HepG2 (cell line): ENCODE data around the gene C22orf31. TPM values are rescaled to one million over a fixed set of nuclear protein-coding genes. Genes with fewer than 3 reads are reported as not detected.

Experiments
- ATAC-seq: fragments of 200-7000 bp; cut with Tn5 transposase; 3 replicates; pipeline ENCODE4 v1.9.1; 2020; ENCODE audit warnings: mild to moderate bottlenecking, moderate library complexity
- BruUV-seq: library from RNA; stranded (reverse); fragments of 400-500 nt; replicated peaks from 2 replicates; lab custom pipeline; 2021; lab: Mats Ljungman, UMichigan
- CTCF ChIA-PET: fragments of 300-600 bp; formaldehyde crosslinking; extraction: SDS; loops from one replicate; lab custom pipeline; 2021; ENCODE audit warnings: low total read pairs, inconsistent platforms, low intra/inter-chr PET ratio; lab: Yijun Ruan, JAX
- POLR2A ChIA-PET: fragments of 350-600 bp; sonication (Branson Sonifier 250); formaldehyde crosslinking; loops from one replicate; lab custom pipeline; 2020; ENCODE audit warnings: antibody characterized with exemption, inconsistent platforms; lab: Yijun Ruan, JAX
- DNase-seq: peaks from one replicate; pipeline ENCODE4 v3.0.0-alpha.2; 2015; ENCODE audit warnings: low spot score
- FAIRE-seq: peaks from 3 replicates; lab custom pipeline; 2011; peaks lifted over from hg19 to GRCh38; lab: Jason Lieb, UNC
- H2AFZ ChIP-seq: one replicate; pipeline ENCODE4 v1.6.1; 2011; ENCODE audit warnings: low read length, inconsistent platforms
- H3K27ac ChIP-seq: fragments of 300-600 bp; 3 replicates; pipeline ENCODE4 v1.8.0; 2011; ENCODE audit warnings: mixed run types, mild to moderate bottlenecking, mixed read lengths, low read length, inconsistent platforms; ENCODE audit not compliant: insufficient read depth; ENCODE audit errors: extremely low read length
- H3K27me3 ChIP-seq, 2 experiments: fragments of 200-600 bp in 1 of 2; 2 replicates in 1 of 2; 3 replicates in 1 of 2; pipeline versions ENCODE4 v1.6.0 to v1.8.0; 2011; ENCODE audit warnings: low read length in 2 of 2, mild to moderate bottlenecking in 2 of 2, moderate library complexity in 2 of 2, inconsistent platforms in 1 of 2; ENCODE audit not compliant: insufficient read depth in 2 of 2, control insufficient read depth in 1 of 2
- H3K36me3 ChIP-seq, 2 experiments: fragments of 200-600 bp in 1 of 2; replicated peaks in 1 of 2; 2 replicates in 1 of 2; 3 replicates in 1 of 2; pipeline versions ENCODE4 v1.5.1 to v1.8.0; 2011; ENCODE audit warnings: low read length in 2 of 2, inconsistent platforms in 1 of 2; ENCODE audit not compliant: insufficient read depth in 2 of 2, control insufficient read depth in 1 of 2
- H3K4me1 ChIP-seq: 2 replicates; pipeline ENCODE4 v1.5.1; 2012; ENCODE audit warnings: low read length, inconsistent platforms; ENCODE audit not compliant: insufficient read depth
- H3K4me2 ChIP-seq: 2 replicates; pipeline ENCODE4 v1.6.0; 2011; ENCODE audit warnings: low read depth, low read length, inconsistent platforms
- H3K4me3 ChIP-seq, 3 experiments: fragments of 200-600 bp in 1 of 3; sonication (generic), shearing (Covaris generic) in 1 of 3; replicated peaks in 1 of 3; 2 replicates each; pipeline ENCODE4 v1.5.1; 2011 to 2016; ENCODE audit warnings: low read length in 3 of 3, inconsistent platforms in 2 of 3, low read depth in 2 of 3, mild to moderate bottlenecking in 2 of 3, control low read depth in 1 of 3, mixed read lengths in 1 of 3; ENCODE audit not compliant: insufficient read depth in 1 of 3
- H3K79me2 ChIP-seq: one replicate; pipeline ENCODE4 v1.6.1; 2011; ENCODE audit warnings: low read length, inconsistent platforms; ENCODE audit not compliant: insufficient read depth
- H3K9ac ChIP-seq: 2 replicates; pipeline ENCODE4 v1.6.0; 2011; ENCODE audit warnings: mild to moderate bottlenecking, low read depth, low read length, inconsistent platforms; ENCODE audit not compliant: insufficient read depth
- H3K9me3 ChIP-seq: 2 replicates; pipeline ENCODE4 v1.5.1; 2012; ENCODE audit warnings: mild to moderate bottlenecking, low read length
- H4K20me1 ChIP-seq: 2 replicates; pipeline ENCODE4 v1.6.0; 2011; ENCODE audit warnings: inconsistent platforms, mild to moderate bottlenecking, low read length, moderate library complexity; ENCODE audit not compliant: insufficient read depth
- HIVEP1 ChIP-seq: sonication (generic); formaldehyde crosslinking; IDR thresholded peaks from 2 replicates; pipeline ENCODE4 v1.4.0; 2020; ENCODE audit warnings: mild to moderate bottlenecking, missing genetic modification reagents
- PAX8 ChIP-seq: sonication (generic); formaldehyde crosslinking; IDR thresholded peaks from 2 replicates; pipeline ENCODE4 v1.8.0; 2022; ENCODE audit warnings: mild to moderate bottlenecking, missing genetic modification reagents, borderline replicate concordance
- TBX3 ChIP-seq: fragments of 450-650 bp; IDR thresholded peaks from 2 replicates; pipeline ENCODE4 v1.6.1; 2017; ENCODE audit warnings: antibody characterized with exemption, mild to moderate bottlenecking, inconsistent platforms, borderline replicate concordance
- ZNF12 ChIP-seq: sonication (generic); formaldehyde crosslinking; IDR thresholded peaks from 2 replicates; pipeline ENCODE4 v1.5.0; 2020; ENCODE audit warnings: missing genetic modification reagents
- ZNF570 ChIP-seq: sonication (generic); formaldehyde crosslinking; IDR thresholded peaks from 2 replicates; pipeline ENCODE4 v1.4.0; 2020; ENCODE audit warnings: mild to moderate bottlenecking, missing genetic modification reagents, borderline replicate concordance
- WGBS: methylation state at CpG from one replicate; pipeline ENCODE4 v1.1.6; 2017; ENCODE audit warnings: low lambda C conversion rate; 5-methylcytosine and 5-hydroxymethylcytosine counted together
- in situ Hi-C: cut with HindIII; loops from 2 replicates; pipeline ENCODE4 v1.10.0; 2017; ENCODE audit warnings: low pct_unique_long_range_greater_than_20kb; ENCODE audit not compliant: extremely low pct_ligation_motif_present
- intact Hi-C: fragments of 100-400 bp; cut with micrococcal nuclease; formaldehyde crosslinking; loops from one replicate; pipeline ENCODE4 v1.10.0; 2022; ENCODE audit not compliant: unreplicated experiment
- polyA plus RNA-seq, 8 experiments: library from polyadenylated mRNA; depleted of rRNA in 3 of 8; stranded (reverse) in 7 of 8; unstranded in 1 of 8; fragments of >200 nt; fragmentation: Illumina TruSeq in 4 of 8; extraction: Trizol in 4 of 8; gene quantifications; 2 replicates each; pipeline versions ENCODE4 v1.2.1 to v1.2.3, GENCODE V29; 2011 to 2016; ENCODE audit warnings: low read depth in 4 of 8, missing spikeins in 1 of 8, mixed read lengths in 1 of 8; ENCODE audit not compliant: insufficient read depth in 1 of 8
- total RNA-seq, 5 experiments: library from RNA; depleted of rRNA; stranded (reverse); fragments of >200 nt; fragmentation: Illumina TruSeq; extraction: Trizol; gene quantifications; 2 replicates each; pipeline ENCODE4 v1.2.3, GENCODE V29; 2016; ENCODE audit warnings: low read depth in 1 of 5
- TF ChIP-seq, protein P1 (sequence below): sonication (generic); formaldehyde crosslinking; IDR thresholded peaks from 2 replicates; pipeline ENCODE4 v1.4.0; 2020; ENCODE audit warnings: missing genetic modification reagents, borderline replicate concordance

The C22orf31 gene
- total and polyA plus RNA-seq, 2 of the 13 experiments (the other 11 are each of a cell fraction or from before 2014, with no cell fraction given) = not detected

DNA sequence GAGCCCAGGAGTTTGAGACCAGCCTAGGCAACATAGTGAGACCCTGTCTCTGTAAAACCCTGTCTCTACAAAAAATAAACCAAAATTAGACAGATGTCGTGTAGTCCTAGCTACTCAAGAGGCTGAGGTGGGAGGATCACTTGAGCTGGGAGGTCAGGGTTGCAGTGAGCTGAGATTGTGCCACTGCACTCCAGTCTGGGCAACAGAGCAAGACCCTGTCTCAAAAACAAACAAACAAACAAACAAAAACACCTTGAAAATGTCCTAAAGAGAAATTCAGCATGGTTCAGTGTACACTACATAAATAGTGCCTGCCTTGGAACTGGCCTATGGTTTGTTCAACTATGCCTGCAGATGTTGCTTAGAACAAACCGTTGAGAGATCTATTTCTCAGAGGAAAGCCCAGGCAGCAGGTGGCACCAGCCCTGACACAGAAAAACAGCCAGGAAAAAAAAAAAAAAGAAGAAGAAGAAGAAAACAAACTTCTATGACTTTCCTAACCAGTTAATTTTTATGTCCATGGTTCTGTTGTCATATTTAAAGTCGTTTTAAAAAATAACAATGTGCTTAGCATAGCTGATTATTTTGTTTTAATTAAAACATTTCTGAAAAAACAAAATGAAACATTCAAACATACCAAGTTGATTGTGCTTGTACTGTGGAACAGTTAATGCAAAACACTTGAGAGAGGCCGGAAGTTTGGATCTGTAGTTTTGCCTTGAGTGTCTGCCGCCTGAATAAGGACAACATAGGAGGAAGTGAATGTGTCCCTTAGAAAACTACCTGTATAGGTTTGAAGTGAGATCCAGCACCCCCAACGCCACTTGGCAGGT lies 16.6 kb upstream of the C22orf31 start:
- H2AFZ ChIP-seq = no peak overlapping the region
- no peak overlapping the region for H3K4me3 ChIP-seq
- H3K36me3 ChIP-seq = no peaks in the 10 kb centered on the region
- no peak for ATAC-seq
- no peak for TF ChIP-seq ZNF570
- TF ChIP-seq, protein P1, sequence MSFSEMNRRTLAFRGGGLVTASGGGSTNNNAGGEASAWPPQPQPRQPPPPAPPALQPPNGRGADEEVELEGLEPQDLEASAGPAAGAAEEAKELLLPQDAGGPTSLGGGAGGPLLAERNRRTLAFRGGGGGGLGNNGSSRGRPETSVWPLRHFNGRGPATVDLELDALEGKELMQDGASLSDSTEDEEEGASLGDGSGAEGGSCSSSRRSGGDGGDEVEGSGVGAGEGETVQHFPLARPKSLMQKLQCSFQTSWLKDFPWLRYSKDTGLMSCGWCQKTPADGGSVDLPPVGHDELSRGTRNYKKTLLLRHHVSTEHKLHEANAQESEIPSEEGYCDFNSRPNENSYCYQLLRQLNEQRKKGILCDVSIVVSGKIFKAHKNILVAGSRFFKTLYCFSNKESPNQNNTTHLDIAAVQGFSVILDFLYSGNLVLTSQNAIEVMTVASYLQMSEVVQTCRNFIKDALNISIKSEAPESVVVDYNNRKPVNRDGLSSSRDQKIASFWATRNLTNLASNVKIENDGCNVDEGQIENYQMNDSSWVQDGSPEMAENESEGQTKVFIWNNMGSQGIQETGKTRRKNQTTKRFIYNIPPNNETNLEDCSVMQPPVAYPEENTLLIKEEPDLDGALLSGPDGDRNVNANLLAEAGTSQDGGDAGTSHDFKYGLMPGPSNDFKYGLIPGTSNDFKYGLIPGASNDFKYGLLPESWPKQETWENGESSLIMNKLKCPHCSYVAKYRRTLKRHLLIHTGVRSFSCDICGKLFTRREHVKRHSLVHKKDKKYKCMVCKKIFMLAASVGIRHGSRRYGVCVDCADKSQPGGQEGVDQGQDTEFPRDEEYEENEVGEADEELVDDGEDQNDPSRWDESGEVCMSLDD = no peak
- TF ChIP-seq PAX8 (CRISPR knock-in tag) = no peak
- TF ChIP-seq HIVEP1 = no peak
- no peak for TF ChIP-seq TBX3
- TF ChIP-seq ZNF12 = no peak
- TF ChIP-seq, all 625 proteins: peak for 0
- Histone ChIP-seq H3K9me3 (no peaks in the 10 kb centered on the region), H3K27ac (no peak overlapping the region), H3K79me2 (no peaks in the 10 kb centered on the region), H3K9ac (no peak overlapping the region), H3K27me3 (no peaks in the 10 kb centered on the region), H3K4me1 (peaks cover 17% of the 10 kb centered on the region), H4K20me1 (0 out of 2 replicates have a peak, but pooled peaks cover 4% of the 10 kb centered on the region), H3K4me2 (no peak overlapping the region)
- in situ Hi-C loops (no loop called here), intact Hi-C loops (no loop called here)
- ChIA-PET POLR2A (no interaction called here), CTCF (no interaction called here)
- 92% methylated on average over 5 of the region's 6 CpGs for WGBS
- FAIRE-seq (no peak), DNase-seq (no peak)
- BruUV-seq = no TSS peak
